Measurements from ENCODE around the gene ATM.
"Not testable (repeated sequence)": the region's sequence is repeated elsewhere in the genome, so short reads cannot be mapped to it uniquely, and the experiment has no call there.

Gene ATM

DNA sequence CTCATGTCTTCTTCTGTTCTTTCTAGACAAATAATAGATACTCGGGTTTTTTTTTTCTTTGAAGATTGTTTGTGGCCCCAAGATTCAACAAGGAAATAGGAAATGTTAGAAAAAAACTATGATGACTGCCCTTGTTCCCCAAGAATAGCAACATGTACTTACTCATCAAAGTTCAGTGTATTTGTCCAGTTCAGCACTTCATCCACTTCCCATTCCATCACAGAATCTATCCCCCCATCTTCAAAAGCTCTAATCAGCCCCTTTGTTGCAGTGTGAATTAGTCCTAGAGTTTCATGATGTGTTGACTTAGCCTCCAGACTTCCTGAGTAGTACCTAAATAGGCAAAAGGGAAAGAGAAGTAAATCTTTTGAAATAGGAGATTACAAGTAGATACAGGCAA is 170.2 kb downstream of the ATM start:
- no peak for DNase-seq

DNA sequence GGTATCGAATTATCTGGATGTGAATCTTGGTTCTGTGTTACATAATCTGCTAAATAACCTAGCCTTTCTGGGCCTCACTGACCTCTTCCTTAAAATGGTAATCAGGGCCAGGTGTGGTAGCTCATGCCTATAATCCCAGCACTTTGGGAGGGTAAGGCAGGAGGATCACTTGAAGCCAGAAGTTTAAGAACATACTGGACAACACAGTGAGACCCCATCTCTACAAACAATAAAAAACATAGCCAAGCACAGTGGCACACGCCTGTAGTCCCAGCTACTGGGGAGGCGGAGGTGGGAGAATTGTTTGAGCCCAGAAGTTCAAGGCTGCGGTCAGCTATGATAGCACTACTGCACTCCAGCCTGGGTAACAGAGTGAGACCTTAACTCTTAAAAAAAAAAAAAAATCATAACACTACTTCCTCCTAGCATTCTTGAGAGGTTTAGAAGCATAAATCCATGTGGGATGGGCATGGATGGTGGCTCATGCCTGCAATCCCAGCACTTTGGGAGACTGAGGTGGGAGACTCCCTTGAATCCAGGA is 171.9 kb downstream of the ATM start:
- DNase-seq, result no peak

DNA sequence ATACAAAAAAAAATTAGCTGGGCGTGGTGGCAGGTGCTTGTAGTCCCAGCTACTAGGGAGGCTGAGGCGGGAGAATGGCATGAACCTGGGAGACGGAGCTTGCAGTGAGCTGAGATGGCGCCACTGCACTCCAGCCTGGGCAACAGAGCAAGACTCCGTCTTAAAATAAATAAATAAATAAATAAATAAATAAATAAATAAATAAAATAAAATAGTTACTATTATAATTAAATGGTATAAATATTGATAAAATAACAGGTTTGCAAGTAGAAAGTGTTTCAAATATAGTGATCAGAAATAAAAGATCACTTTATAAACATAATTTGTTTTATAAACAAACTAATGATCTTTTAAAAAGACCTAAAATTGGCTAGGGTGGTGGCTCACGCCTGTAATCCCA is 173.8 kb downstream of the ATM start:
- not testable (repeated sequence) for DNase-seq

DNA sequence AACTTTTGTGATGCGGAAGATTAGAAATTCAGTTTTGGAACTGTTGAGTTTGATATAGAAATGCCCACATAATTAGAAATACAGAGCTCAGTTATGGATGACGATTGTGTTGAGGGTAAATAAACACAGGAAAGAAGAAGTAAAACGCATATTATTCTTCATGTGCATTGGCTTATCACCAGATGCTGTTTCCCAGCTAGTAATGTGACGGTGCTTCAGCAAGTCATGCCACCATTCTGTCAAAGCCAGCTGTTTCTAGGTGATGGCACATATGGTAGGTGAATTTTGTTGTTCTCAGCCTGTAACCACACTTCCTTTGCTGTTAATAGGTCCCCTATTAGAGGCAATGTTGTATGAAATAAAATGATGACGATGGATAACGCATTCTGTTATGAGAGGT is 175.6 kb downstream of the ATM start:
- no peak for DNase-seq

DNA sequence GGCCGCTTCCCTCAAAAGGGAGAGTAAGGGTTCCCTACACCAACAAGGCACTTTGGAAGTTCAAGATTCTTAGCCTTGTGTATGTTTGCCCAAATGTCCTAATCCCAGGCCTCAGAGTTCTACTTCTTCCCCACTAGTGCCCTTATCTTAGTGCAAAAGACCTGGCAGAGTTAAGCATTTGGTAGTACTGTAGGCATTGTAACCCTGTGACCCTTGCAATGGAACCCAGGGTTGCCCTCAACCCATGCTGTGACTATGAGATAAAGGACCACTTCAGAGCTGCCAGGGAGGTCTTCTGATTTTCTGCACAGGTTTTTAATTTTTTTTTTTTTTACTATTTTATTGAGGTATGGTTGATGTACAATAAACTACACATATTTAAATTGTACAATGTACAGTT is 179.4 kb downstream of the ATM start:
- DNase-seq, result no peak

DNA sequence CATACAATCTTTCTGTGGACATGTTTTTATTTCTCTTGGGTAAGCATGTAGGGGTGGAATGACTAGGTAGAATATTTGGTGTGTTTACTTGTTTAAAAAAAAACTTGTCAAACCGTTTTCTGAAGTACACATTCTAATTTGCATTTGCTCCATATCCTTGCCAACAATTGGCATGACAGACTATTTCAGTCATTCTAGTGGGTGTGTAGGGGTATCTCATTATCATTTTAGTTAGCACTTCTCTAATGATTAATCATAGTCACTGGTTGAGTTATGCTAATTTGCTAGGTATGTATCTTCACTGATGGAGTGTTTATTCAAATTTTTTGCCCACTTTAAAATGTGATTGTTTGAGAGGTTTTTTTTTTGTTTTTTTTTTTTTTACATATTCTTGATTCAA is 180.2 kb downstream of the ATM start:
- no peak for DNase-seq

DNA sequence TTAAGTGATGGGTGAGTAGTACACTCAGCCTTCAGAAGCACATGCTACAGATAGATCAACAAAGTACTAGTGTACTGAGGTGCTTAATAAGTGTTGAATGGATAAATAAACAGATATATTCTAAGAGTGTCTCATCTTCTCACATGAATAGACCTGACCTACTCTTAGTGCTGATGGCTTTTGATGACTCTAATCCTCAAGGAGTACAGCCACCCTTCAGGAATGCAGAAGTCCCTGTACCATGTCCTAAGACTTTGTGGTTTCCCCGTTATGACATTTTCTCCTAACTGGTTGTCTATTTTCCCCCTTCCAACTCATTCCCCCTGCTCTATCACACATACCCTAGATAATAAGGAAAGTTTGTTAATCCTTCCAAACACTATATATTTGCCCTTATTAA is 182.8 kb downstream of the ATM start:
- no peak for DNase-seq

DNA sequence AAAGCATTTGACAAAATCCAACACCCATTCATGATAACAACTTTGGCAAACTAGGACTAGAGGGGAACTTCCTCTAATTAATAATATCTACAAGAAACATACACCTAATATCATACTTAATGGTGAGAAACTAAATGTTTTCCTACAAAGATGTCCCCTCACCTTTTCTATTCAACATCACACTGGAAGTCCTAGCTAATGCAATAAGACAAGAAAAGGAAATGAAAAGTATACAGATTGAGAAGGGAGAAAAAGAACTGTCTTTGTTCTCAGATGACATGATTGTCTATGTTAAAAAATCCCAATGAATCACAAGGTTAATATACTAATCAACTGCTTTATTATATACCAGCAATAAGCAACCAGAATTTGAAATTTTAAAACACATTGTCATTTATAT is 192.1 kb downstream of the ATM start:
- no peak for DNase-seq

DNA sequence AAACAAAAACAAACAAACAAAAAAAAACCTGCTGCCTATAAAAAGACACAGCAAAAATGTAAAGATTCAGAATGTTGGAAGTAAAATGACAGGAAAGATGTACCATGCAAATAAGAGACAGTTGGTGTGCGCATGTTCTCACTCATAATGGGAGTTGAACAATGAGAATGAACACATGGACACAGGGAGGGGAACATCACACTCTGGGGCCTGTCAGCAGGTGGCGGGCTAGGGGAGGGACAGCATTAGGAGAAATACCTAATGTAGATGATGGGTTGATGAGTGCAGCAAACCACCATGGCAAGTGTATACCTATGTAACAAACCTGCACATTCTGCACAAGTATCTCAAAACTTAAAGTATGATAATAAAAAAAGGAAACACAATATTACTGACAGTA is 194.7 kb downstream of the ATM start:
- not testable (repeated sequence) for DNase-seq

All from left hindlimb (tissue), 1 donor.